GM18868 (cell line): ENCODE data around the gene HMGN1.
"Not testable (repeated sequence)": the region's sequence is repeated elsewhere in the genome, so short reads cannot be mapped to it uniquely, and the experiment has no call there.

Source experiments
- ATAC-seq: cut with Tn5 transposase; IDR thresholded peaks from one replicate; pipeline ENCODE4 v1.9.1; 2021; ENCODE audit warnings: mild to moderate bottlenecking, moderate library complexity; ENCODE audit not compliant: unreplicated experiment

HMGN1 gene

DNA sequence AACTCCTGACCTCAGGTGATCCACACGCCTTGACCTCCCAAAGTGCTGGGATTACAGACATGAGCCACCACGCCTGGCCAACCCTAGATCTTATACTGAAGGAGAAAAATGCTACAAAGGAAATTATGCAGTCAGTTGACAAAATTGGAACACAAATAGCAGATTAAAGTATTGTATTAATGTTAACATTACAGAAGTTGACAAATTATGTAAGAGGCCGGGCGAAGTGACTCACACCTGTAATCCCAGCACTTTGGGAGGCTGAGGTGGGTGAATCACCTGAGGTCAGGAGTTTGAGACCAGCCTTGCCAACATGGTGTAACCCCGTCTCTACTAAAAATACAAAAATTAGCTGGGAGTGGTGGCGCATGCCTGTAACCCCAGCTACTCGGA is 21.0 kb upstream of the HMGN1 start:
- not testable (repeated sequence) for ATAC-seq

DNA sequence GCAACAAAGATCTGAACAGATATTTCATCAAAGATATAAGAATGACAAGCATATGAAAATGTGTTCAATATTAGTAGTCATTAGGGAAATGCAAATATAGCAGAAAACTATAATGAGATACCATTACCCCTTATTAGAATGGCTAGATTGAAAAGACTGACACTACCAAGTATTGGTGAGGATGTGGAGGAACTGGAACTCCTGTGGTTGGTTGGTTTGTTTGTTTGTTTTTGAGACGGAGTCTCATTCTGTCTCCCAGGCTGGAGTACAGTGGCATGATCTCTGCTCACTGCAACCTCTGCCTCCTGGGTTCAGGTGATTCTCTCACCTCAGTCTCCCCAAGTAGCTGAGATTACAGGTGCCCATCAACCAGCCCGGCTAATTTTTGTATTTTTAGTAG is 18.9 kb upstream of the HMGN1 start:
- ATAC-seq, result no peak

DNA sequence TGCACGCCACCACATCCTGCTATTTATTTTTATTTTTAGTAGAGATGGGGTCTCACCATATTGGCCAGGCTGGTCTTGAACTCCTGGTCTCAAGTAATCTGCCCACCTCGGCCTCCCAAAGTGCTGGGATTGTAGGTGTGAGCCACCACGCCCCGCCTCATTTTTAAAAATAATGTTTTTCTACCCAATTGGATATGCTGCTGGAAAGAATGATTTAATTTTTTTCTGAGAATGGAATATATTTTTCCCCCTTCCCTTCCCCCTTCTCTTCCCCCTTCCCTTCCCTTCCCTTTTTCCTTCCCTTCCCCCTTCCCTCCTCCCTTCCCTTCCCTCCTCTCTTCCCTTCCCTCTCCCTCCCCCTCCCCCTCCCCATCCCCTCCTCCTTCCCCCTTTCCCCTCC is 17.7 kb upstream of the HMGN1 start:
- ATAC-seq, result no peak

DNA sequence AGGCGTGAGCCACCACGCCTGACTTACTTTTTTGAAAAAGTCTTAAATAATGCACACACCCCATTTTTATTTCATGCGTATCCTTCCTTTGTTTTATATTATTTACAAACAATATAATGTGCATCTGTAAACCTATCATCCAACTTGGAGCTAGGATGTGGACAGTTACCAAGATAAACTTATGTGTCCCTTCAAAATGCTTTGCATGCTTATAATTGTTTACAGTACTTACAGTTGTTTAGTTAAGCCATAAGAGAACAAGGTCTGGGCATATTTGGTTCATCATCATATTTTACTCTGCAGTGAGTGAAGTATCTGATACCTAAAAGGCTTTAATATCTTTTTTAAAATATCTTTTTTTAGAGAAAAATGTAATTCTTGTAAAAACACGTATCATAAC is 16.1 kb upstream of the HMGN1 start:
- ATAC-seq, result no peak

DNA sequence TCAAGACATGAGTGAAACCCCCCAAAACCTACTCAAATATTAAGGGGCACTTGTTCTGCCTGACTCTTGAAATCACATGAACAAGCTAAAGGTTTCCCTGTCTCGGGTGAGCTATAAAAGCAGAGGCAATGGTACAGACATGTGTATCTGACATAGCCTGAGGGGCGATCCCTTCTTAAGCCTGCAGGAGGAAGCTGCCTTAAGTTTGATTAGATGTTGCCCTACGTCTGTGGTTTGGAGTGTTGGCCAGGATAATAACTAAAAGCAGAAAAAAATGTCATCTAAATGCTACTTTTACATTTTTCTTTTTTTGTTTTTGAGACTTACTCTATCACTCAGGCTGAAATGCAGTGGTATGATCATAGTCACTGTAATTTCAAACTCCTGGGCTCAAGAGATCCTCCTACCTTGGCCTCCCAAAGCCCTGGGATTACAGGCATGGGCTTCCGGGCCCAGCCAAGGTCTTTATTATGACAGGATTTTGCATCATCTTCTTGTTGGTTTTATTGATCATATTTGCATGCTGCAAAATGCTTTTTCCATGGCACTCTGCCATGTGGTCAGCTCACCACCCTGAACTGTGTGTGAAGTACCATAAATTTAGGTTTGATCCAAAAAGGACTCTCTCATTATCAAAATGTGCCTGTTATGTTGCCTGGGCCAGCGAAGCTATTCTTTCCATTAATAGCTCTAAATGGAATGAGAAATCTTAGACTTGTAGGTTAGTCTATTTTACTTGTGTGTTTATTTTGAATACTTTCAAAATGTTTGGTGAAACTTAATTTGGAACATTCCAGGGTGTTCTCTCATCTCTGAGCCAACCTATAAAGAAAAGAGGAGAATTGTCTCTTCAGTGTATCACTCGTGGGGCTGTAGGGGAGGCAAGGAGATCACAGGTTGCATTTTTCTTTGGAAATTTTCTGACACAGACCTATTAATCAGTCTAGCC is 15.0 kb upstream of the HMGN1 start:
- ATAC-seq, result no peak

DNA sequence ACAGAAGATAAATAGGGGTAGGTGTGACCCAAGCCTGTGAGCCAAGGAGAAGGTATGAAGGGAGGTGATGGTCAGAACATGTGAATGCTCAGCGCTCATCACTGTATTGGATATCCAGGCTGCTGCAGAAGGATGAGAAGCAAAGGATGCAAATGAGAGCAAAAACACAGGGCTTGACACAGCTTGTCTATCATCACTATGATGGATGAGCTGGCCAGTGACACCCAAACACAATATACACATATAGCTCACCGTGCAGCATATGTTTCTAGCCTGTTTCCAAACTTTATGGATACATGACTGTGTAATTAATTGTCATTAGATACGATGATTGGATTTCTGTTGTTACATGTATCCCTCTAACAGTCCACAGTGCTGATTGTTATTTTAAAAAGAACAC is 13.8 kb upstream of the HMGN1 start:
- no peak for ATAC-seq

DNA sequence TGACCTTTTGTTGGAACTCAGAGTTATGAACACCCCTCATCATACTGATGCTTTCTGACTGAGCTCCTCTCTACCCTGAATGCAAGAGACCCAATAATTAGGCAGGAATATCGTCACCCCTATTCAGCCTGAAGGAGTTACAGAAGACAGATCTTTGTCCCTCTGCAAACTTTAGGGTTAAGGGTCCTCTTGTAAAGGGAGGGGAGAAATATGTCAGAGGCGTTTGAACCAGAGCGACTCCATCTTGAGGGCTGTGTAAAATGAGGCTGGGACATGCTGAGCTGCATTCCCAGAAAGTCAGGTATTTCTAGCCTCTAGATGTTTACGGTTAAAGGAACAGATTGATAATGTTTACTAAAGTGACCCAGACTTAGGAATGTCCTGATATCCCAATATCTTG is 10.5 kb upstream of the HMGN1 start:
- no peak for ATAC-seq

DNA sequence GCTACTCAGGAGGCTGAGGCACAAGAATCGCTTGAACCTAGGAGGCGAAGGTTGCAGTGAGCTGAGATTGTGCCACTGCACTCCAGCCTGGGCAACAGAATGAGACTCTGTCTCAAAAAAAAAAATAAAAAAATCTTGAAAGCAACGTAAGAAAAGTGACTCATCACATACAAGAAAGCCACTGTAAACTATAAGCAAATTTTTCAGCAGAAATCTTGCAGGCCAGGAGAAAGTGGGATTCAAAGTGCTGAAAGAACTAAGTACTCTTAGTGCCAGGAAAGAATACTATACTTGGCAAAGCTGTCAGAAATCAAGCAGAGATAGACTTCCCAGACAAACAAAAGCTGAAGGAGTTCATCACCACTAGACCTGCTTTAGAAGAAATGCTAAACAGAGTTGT is 4.4 kb upstream of the HMGN1 start:
- no peak for ATAC-seq

DNA sequence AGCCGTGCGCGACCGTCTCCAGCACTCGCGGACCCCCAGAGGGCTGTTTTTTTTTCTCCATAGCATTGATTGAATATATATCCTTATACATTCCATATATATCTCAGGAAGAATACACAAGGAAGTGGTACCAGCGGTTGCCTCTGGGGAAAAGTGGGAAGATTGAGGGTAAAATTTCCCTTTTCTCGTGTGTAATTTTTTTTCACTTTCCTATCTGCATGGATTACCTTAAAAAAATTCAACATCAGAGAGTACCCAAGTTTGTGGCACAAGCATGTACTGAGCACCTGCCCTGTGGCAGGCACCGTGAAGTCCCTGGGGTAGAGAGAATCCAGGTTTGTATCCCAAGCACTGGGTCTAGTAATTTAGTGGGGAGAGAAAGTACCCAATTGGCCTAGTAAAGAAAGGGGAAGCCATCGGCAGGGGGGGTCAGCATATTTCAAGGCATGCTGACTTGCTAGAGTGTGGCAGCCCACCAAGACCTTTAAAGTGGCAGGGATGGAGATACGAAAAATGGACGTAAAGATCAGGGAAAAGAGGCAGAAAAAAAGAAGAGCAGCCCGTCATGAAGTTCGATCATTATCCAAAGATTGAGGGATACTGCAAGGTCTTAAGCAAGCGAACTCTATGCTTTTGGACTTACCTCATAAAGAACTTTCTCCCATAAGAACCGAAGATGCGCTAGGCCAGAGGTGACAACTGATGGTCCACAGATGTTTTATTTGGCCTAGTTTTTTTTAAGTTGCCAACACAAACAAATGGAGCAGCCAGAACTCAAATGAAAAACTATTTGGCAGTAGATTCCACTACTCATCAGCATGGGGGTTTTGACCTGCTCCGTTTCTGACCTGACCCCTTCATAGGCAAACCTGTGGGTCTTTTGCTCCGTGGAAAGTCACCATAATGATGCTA is 1.5 kb upstream of the HMGN1 start:
- no peak for ATAC-seq

DNA sequence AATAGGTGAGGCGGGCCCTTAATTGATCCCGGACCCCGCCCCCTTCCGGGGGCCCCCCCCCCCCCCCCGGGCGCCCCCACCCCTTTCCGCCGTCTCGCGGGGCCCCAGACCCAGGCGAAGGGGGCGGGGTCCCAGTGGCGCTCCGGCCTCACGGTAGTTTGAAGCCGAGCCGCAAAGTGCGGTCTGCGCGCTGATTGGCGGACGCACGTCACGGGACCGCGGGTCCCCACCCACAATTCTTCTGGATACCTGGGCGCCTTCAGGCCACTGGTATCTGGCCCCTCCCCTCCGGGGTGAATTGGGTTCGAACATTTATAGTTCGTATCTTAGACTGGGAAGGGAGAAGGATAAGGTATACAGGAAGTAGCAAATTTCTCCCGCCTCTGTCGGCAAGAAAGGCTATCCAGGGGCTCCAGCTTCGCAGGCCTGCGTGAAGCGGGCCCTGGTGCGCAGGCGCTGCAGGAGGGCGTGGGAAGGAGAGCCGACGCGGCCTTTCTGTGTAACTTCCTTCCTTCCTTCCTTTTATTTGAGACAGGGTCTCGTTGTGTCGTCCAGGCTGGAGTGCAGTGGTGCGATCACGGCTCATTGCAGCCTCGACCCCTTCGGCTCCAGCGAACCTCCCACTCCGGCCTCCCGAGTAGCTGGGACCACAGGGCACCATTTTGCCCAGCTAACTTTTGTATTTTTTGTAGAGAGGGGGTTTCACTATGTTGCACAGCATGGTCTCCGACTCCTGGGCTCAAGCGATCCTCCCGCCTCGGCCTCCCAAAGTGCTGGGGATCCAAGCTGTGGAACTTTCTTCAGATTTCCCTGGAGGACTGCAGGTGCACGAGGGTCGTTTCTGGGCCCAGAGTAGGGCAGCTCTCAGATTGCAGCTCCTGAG is 564 bp upstream of the HMGN1 start:
- peak; percentile 87 for ATAC-seq

DNA sequence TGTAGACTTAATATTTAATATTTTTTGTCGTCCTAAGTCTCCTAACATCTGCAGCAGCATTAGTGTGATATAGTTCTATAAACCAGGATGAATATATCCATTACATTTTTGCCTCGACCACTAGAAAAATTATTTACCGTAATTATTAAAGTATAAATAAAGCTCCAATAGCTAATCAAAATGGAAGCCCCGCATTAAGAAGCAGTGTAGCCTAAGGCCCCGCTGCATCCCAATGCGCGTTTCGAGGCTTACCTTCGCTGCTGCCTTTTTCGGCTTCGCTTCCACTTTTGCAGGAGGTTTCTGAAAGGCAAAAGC is 891 bp downstream of the HMGN1 start:
- ATAC-seq, result no peak

DNA sequence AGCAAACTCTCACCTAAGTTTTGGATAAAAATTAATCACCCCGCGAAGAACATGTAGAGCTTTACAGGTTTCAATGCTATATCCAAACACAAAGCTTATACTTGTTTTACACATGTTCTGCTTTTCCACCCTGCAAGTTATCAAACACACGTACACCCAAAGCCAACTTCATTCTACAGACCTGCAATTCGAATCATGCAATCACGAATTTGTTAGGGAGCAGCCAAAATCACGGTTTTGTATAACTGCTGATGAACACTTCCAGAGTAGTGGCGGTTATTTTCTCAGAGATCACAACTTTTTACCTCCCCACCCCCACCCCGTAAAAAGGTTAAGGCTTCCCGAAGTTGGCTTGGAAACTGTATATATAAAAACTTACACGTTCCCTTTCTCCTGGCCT is 1.4 kb downstream of the HMGN1 start:
- ATAC-seq, result no peak

DNA sequence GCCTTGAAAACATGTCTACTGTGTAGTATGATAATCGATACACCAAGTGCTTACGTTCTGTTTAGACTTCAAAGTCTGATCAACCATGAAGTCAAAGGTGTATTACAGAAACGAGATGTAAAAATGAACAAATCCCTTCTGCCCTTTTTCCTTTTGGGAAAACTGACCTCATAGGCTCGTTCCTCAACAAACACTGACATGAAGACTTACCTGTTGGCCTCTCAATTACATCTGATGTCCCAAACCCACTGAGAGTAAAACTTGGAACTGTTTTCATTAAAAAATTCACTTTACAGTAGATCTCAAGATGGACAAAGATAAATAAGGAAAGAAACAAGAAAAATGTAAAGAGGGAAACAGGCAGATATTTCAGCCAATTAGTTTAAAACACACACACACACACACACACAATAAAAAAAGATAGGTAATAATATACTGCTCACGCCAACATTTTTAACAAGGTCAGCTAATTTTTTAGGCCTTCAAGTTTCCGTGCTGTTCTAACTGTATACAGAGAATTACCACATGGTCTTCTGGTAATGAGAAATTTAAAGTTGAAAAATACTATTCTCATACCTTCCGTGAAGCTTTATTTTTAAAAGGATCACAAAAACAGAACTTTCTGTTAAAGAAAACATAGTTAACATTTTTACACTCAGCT is 2.1 kb downstream of the HMGN1 start:
- no peak for ATAC-seq

DNA sequence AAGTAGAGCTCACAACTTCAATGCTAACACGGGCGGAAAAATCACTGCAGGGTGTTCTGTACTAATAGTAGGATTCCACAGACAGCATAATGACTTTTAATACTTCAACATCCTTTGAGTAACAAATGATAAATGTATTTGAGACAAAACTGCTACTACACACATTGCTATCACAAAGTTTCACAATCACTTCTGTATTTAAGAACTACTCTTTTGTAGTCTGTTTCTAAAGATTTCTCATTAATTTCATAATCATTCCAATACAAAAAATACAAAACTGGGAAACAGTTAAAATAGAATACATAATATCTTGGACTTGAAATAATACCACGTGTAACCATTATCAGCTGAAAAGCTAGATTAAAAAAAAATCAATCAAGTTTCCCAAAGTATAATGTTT is 2.7 kb downstream of the HMGN1 start:
- no peak for ATAC-seq

DNA sequence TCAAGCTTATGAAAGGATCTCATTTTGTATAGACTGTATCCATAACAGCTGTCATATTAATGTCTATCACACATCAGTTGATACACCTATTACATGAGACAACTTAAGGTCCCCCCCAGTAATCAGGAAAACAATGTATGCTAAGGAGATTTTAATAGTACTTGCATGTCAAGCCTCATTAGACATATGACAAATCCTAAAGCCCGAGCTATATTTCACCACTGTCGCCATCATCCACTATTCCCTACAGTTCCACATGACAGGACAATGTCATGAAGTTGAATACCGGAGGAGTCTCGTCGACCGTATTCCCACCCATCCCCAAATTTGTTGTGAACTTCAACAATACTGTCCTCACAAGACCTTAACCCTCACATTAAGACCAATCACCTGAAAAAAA is 3.4 kb downstream of the HMGN1 start:
- ATAC-seq, result no peak

DNA sequence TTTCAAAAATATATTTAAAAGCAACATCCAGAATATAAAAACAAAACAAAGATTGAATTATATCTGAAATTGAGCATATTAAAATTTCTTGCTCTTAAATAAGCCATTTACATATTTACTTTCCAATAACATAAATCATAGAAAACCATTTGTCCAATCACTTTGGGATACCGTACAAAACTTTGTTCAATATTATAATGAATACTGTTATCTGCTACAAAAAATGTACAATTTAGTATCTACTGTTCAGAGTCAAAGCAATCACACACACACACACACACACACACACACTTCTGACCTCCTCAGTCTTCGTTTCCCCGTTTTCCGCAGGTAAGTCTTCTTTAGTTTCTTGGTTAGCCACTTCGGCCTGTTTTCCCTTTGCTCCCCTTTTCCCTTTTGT is 4.0 kb downstream of the HMGN1 start:
- ATAC-seq, result no peak

DNA sequence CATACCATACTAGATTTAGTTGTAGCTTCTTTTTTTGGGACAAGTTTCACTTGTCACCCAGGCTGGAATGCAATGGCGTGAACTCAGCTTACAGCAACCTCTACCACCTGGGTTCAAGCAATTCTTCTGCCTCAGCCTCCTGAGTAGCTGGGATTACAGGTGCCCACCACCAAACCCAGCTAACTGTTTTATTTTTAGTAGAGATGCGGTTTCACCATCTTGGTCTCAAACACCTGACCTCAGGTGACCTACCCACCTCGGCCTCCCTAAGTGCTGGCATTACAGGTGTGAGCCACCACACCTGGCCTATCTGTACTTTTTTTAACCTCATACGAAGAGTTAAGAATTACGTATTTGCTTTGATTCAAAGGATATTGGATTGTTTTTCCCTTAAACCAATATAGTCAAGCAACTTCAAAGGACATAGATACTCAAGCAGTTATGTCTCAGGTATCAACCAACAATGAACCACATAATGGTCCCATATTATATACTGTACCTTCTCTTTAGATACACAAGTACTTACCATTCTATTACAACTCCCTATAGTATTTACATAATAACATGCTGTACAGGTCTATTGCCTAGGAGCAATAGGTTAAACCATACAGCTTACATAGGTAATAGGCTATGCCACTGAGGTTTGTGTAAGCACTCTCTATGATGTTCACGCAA is 7.5 kb downstream of the HMGN1 start:
- no peak for ATAC-seq

DNA sequence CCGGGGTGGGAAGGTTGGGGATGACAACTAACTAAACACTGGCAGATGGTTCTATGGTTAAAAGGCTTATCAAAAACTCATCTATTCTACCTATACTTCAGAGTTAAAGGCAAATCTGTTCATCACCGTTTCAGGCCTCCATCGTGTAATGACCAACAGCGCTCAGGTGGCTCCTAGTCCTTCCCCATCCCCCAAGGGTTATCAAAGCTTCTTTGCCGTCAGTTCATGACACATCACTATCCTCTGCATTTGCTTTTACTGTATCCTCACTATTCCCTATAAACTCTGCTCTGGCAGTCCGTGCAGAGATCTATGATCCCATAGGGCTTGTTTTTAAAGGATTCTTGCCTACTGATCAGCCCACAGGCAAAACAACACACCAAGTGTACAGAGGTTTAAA is 8.2 kb downstream of the HMGN1 start:
- ATAC-seq, result no peak

DNA sequence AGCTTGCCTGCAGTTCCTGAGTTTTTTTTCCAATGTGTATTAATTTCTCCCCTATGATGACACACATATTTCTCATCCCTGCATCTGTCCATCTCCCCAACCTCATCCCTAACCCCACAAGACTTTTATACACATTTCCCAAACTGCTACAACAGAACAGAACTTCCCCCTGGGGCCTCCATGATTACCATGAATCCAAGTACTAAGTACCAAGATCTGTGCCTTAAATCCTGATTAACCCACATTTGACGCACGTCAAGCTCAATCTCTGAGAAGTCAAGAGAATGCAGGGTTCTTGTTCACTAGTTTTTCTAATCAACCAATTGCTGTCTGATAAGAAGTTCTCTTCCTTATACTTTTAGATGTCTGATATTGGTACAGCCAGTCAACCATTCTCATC is 9.7 kb downstream of the HMGN1 start:
- ATAC-seq, result no peak

DNA sequence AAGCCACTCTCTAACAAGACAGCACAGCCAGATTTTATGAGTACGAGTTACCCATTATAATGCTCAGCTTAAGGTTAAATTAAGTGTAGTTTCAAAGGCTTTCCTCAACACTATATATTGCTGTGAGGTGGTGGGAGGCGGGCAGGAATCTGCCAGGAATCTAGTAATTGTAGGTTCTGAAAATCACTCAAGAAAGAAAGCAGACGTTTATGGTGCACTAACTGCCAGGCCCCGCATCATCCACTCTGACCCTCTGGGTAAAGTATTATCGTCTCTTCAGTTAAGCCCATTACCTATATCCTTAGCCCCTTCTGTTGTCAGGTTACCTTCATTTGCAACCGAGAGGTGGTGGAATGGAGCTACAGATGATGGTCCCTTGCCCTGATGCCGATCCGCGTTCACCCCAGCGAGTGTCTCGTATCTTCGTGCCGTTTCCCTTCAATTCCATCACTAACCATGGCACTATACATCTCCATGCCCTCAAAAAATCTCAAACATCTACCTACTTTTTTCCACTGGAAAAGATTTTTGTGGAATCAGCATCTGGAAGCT is 12.4 kb downstream of the HMGN1 start:
- no peak for ATAC-seq
